Hematopoietic multipotent progenitor cell treated with erythropoietin and hydrocortisone succinate and interleukin-3 and kit ligand, for 6 days (in vitro differentiated cells): Measurements from ENCODE around the gene LARGE1.
A peak's percentile ranks its signal among the peaks of the same experiment; 100 is the strongest.
"Not testable (repeated sequence)": the region's sequence is repeated elsewhere in the genome, so short reads cannot be mapped to it uniquely, and the experiment has no call there.

Experiments used
- DNase-seq: peaks from one replicate; pipeline ENCODE4 v3.0.0-alpha.2; 2015

LARGE1 gene

GRCh38 chr22:33461245-33461644 lies 459.0 kb downstream of the LARGE1 start:
- DNase-seq: not testable (repeated sequence)

GRCh38 chr22:33459137-33459536 lies 461.1 kb downstream of the LARGE1 start:
- no peak for DNase-seq

- DNase-seq: no peak
Measured at GRCh38 chr22:33456511-33456910, 463.8 kb downstream of the LARGE1 start.

GRCh38 chr22:33455036-33455435 lies 465.2 kb downstream of the LARGE1 start:
- no peak for DNase-seq

GRCh38 chr22:33451866-33452469 lies 468.3 kb downstream of the LARGE1 start:
- DNase-seq: no peak

- no peak for DNase-seq
Measured at GRCh38 chr22:33450756-33451155, 469.5 kb downstream of the LARGE1 start.

- no peak for DNase-seq
Measured at GRCh38 chr22:33447733-33448132, 472.5 kb downstream of the LARGE1 start.

- DNase-seq: no peak
Measured at GRCh38 chr22:33443683-33444082, 476.6 kb downstream of the LARGE1 start.

GRCh38 chr22:33440756-33441155 lies 479.5 kb downstream of the LARGE1 start:
- no peak for DNase-seq

GRCh38 chr22:33438273-33438672 lies 482.0 kb downstream of the LARGE1 start:
- peak; percentile 15 for DNase-seq

- DNase-seq: no peak
Measured at GRCh38 chr22:33431300-33431699, 489.0 kb downstream of the LARGE1 start.

GRCh38 chr22:33429281-33429680 lies 491.0 kb downstream of the LARGE1 start:
- no peak for DNase-seq

- DNase-seq: no peak
Measured at GRCh38 chr22:33427461-33427860, 492.8 kb downstream of the LARGE1 start.

- no peak for DNase-seq
Measured at GRCh38 chr22:33426451-33426850, 493.8 kb downstream of the LARGE1 start.

- DNase-seq: no peak
Measured at GRCh38 chr22:33421859-33422258, 498.4 kb downstream of the LARGE1 start.

- no peak for DNase-seq
Measured at GRCh38 chr22:33418484-33418883, 501.8 kb downstream of the LARGE1 start.

GRCh38 chr22:33415401-33415800 lies 504.9 kb downstream of the LARGE1 start:
- no peak for DNase-seq

- no peak for DNase-seq
Measured at GRCh38 chr22:33409079-33409478, 511.2 kb downstream of the LARGE1 start.

- no peak for DNase-seq
Measured at GRCh38 chr22:33405194-33405593, 515.1 kb downstream of the LARGE1 start.

GRCh38 chr22:33404723-33405122 lies 515.6 kb downstream of the LARGE1 start:
- no peak for DNase-seq

GRCh38 chr22:33402325-33402724 lies 518.0 kb downstream of the LARGE1 start:
- no peak for DNase-seq

GRCh38 chr22:33401291-33401690 lies 519.0 kb downstream of the LARGE1 start:
- DNase-seq: no peak

- no peak for DNase-seq
Measured at GRCh38 chr22:33400891-33401290, 519.4 kb downstream of the LARGE1 start.

- DNase-seq: no peak
Measured at GRCh38 chr22:33400061-33400840, 520.0 kb downstream of the LARGE1 start.
